GM19099 (cell line): ENCODE measurements around the gene ZNF622.

Experiments
- POLR2A ChIP-seq: IDR thresholded peaks from 3 replicates; pipeline ENCODE4 v1.6.1; 2011; ENCODE audit warnings: low read depth; ENCODE audit not compliant: insufficient read length; ENCODE audit errors: extremely low read depth

ZNF622 gene

DNA sequence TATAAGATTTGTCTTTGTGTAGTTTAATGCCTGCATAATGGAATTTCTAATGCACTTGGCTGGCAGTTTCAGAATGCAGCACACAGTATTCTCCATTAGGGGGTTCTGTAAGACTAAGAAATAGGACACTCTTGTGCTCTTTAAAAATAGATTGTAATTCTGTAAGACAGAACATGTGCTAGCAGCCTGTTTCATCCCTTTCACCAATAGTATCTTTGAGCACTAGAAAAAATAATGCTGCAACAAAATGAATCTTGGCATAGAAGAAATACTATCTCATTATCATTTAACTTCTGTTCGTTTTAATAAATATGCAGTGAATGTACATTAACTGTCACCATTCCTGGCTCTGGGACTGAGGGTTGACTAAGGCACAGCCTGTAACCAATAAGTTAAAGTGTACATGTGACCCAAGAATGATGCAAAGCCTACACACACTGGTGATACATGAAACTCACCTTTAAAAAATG, 23.8 kb upstream of the ZNF622 start:
- TF ChIP-seq POLR2A, result no peak

DNA sequence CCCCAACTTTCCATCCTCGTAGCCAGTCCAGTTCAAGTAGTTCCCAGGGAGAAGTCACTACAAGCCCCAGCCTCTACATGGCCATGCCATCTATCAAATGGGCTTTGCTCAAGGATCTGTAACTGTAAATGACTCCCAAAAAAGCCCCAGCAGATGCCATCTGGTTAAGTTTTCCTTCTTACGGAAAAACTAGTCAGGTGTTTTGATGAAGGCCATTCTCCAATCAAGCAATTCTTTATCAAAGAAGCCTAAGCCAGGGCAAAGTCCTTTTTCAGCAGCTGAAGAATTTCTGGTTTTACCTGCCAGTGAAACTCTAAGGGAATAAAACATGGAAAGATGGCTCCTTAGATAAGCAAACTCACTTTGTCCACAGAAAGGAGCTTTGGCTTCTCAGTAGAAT, 21.9 kb upstream of the ZNF622 start:
- TF ChIP-seq POLR2A, result no peak

DNA sequence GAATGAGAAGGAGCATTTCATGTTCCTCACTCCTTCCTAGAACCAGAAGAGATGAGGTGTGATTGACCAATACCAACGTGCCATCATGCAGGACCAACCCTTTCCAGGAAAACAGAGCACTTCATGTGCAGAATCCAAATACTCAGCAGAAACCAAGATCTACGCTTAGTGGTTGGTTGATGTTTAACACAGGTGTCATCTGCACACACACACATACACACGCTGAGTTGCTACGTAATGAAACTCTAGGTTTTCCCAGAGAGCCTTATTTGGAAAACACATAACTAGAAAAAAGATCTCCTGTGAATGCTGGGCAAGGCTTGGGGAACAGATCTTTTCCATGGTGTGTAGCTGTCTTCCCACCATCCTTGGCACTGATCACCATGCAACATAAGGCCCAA, 21.1 kb upstream of the ZNF622 start:
- TF ChIP-seq POLR2A, result no peak

DNA sequence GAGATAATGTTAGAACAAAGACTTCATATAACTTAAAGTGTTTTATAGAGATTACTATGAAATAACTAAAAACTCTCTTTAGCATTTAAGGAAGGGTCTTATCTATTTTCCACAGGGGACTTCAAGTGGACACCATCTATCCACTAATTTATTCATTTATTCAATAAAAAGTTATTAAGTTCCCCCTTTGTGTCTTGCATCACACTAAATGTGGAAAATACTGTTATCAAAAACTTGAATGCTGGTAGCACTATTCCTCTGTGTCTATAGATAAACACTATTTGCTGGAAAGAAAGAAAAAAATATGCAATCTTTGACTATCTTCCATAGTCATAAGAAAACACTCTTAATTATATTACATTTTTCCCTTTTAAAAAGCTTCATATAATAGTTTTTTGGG, 20.1 kb upstream of the ZNF622 start:
- TF ChIP-seq POLR2A, result no peak

DNA sequence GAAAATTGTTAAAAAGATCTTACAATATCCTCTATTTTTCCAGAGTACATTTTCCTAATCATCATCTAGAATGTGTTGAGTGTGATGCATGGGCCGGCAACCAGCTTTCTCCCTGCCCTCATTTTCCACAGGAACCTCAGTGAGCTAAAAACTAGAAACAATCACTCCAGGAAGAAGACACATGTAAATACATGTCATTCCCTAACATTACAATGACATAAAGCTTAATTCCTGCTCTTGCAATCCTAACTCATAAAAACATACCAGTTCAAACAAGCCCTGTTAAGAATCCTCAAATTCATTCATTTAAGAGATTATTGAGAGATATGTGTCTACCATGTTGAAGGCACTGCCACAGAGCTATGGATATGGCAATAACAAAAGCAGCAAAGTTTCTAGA, 18.5 kb upstream of the ZNF622 start:
- no peak for TF ChIP-seq POLR2A

DNA sequence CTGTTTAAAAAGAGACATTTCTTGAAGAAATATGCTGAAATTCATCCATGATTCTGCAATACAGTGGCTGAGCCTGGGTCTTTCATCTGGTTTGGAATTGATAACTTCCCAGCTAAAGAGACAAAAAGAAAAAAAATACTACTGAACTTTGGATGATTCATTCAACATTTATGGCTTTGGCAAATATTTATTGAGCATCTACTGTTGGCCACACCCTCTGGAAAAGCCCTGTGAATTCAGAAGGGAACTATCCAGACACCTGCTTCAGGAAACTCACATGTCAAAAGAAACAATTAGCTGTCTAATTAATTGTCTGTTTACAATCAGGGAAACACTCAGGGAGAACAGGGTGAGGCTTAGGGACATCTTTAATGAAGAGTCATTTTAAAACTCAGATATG, 17.8 kb upstream of the ZNF622 start:
- no peak for TF ChIP-seq POLR2A

DNA sequence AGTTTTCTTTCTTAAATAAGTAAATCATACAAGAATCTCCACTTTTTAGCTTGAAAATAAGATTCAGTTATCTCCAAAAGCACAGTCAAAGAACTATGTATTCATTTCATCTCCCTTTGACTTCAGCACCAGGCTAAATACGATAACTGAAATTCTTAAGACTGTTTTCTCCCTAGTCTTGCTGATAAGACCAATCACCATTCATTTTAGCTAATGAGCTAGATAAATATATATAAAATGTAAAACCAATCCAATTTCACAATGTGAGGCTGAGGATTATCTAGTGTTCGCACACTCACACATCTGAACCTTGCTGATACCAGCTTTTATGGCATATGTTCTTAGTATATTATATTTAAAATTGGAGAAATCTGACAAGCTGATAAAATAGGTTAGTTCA, 17.3 kb upstream of the ZNF622 start:
- TF ChIP-seq POLR2A, result no peak

DNA sequence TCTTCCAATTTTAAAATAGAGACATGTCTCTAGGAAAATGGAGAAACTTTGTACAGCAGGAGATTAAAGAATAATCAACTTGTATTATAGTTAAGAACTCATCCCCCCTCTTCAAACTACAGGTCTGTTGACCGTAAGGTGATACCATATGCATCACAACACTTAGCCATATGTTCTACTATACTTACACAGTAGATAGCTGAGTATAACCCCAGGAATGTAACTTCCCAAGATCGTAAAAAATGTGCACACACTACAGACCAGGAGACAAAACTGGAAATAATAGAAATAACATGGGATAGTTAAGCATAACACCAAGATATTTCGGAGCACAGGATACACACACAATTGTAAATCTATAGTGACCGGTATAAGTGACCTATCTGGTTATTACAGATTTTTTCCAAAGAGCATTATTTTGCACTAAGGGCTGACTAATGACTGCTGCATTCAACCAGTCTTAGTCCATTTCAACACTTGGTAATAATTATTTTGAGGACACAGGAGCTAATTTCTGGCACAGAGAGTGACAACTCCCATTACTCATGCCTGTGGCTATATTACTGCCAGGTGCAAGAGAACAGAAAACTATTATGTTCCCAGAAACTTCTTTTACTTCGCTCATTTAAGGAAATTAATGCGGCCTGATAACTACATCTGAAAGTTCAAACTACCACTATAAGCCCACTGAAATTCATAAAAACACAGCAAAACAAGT, 15.4 kb upstream of the ZNF622 start:
- no peak for TF ChIP-seq POLR2A

DNA sequence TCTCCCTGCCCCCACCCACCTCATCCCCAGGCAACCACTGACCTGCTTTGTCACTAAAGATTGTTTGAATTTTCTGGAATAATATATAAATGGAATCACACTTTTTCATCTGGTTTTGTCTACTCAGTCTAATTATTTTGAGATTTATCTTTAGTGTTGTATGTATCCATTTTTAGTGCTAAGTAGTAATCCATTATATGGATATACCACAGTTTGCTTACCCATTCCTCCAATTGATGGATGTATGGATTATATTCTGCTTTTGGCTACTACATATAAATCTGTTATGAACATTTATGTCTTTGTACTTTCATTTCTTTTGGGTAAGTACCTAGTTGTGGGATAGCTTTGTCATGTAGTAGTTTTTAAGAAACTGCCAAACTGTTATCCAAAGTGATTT, 14.5 kb upstream of the ZNF622 start:
- TF ChIP-seq POLR2A, result no peak

DNA sequence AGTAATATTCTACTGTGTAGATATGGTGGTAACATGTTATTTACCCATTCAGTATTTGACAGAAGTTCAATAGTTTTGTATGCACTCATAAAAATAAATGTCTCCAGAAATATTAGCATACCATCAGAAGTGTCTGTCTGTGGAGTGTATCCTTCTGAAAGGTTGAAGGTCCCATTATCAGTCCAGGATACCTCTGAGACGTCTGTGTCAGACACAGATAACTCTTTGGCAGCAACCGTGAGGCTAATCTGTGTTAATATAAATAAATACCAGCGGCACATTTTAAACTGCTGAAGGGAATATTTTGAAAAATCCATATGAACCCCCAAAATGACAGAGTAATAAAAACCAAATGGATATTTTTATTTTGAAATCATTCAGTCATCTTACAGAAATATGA, 11.9 kb upstream of the ZNF622 start:
- no peak for TF ChIP-seq POLR2A

DNA sequence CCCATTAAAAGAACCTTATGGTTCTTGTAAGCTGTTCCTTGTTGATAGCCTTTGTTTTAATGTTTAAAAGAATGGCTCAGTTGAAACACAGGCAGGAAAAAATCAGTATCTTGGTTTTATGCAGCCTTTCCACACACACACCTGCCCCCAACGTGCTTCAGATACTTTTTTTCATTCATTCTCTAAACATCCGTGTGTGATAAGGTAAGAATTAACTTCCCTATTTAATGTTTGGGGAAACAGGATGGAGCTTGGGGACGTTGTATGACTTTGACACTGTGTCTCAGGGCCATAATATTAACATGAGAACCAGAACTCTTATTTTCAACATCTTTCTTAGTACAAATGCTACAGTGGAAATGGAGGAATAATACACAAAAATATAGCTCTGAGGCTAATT, 5.8 kb upstream of the ZNF622 start:
- TF ChIP-seq POLR2A, result no peak

DNA sequence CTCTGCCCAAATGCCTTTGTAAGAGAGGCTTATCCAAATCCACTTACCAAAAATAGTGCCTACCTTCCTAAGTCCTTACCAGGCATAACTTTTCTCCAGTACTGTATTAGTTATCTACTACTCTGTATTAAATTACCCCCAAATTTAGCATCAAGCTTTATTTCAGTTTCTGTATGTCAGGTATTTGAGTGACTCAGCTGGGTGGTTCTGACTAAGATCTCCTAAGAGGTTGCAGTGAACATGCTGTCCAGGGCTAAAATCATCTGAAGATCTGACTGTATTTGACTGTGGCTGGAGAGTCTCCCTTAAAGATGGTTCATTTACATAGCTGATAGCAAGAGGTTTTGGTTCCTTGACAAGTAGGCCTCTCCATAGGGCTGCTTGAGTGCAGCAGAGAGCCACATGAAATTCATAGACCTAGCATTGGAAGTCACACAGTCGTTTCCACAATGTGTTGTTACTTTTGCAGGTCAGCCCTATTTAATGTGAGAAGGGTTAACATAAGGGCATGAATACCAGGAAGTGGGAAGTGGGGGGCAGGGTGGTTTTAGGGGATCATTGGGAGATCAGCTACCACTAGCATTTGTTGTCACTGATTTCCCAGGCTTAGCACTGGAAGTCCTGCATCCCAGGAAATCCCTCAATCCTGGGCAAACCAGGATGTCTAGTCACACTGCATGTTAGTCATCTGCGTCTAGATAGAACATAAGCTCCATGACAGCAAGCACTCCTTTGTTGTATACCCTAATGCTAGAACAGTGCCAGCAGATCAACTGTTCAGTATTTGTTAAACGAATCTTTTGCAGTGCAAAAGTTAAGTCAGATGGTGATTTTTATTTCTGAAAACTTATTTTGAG, 2.0 kb upstream of the ZNF622 start:
- TF ChIP-seq POLR2A, result no peak

DNA sequence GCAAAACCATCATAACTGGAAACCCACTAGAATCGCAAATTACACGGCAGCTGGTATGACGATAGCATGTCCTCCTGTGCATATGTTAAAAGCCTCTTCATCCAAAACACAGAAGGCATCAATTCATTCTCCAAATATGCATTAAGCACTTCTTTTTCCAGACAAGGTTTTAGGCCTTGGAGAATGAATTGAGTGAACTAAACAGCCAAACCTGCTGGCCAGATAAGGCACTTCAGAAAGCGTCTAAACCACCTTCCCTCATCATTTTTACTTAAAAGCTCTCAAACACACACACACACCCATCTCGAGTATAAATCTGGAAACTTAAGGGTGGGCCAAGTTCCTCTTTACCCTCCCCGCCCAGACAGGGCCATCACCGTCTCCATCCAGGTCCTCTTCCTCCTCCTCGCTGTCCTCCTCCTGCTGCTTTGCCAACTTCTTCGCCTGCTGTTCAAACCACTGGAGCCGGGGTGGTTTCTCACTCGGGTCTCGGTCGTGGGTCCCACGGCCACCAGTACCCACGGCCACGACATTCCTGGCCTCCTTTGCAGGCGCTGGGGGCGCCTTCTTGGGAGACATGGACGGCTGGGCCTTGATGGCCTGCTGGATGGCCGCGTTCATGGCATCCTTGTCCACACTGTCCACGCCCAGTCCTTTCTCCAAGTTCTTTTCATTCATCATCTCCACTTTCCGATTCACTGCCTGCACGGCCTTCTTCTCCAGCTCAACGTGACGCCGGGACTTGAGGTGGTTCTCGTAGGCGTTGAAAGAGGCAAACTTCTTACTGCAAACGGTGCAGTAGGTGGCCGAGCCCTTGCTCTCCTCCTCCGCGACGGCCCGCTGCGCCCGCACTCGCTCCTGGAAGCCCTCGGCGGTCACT, 696 bp downstream of the ZNF622 start:
- no peak for TF ChIP-seq POLR2A

DNA sequence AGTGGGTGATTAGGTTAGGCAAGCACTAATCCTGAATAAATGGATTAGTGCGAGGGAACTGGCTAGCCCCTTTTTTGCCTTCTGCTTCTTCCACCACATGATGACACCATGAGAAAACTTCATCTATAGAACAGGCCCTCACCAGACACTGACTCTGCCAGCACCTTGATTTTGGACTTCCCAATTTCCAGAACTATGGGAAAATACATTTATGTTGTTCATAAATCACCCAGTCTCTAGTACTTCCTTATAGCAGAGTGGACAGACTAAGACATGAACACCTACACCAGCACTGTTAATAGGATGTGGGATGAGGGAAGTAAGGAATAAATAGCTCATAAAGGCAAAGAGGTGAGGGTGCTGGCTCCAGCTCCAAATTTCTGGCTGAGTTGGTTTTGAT, 1.4 kb downstream of the ZNF622 start:
- no peak for TF ChIP-seq POLR2A

DNA sequence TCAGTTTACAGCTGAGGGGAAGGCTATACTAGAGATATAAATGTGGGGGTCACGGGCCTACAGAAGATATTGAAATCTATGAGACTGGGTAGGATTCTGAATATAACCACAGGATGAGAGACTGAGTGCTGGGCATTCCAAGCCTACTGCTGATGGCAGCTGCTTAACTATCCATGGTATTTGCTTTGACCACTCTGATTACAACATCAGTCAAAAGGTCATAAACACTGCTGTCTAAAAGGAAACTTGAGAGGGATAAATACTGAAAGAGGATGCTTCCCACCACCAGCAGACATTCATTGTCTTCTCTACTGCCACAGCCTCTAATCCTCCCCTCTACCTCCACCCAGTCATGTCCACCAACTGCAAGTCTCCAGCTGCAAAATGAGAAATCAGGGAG, 3.8 kb downstream of the ZNF622 start:
- no peak for TF ChIP-seq POLR2A
